GM12801 (cell line): ENCODE data around the gene GGA1.

Source experiments
- CTCF ChIP-seq: IDR thresholded peaks from one replicate; pipeline ENCODE4 v1.5.1; 2011; ENCODE audit warnings: control low read depth; ENCODE audit not compliant: insufficient read length; ENCODE audit errors: extremely low read depth

Gene GGA1

GRCh38 chr22:37664249-37665101, 55.8 kb downstream of the GGA1 start:
- TF ChIP-seq CTCF, result no peak

- no peak for TF ChIP-seq CTCF
Measured at GRCh38 chr22:37665487-37665886, 56.9 kb downstream of the GGA1 start.

GRCh38 chr22:37669586-37669985, 61.0 kb downstream of the GGA1 start:
- no peak for TF ChIP-seq CTCF

- TF ChIP-seq CTCF, result no peak
Measured at GRCh38 chr22:37672206-37672919, 63.7 kb downstream of the GGA1 start.

GRCh38 chr22:37672920-37673455, 64.4 kb downstream of the GGA1 start:
- no peak for TF ChIP-seq CTCF

GRCh38 chr22:37674248-37674647, 65.6 kb downstream of the GGA1 start:
- TF ChIP-seq CTCF, result no peak
